ENCODE data around the gene IVD. TPM values are rescaled to one million over a fixed set of nuclear protein-coding genes. Genes with fewer than 3 reads are reported as not detected.

IVD gene
- total RNA-seq, 1 donor from 2014 or later = 86.6 TPM

DNA sequence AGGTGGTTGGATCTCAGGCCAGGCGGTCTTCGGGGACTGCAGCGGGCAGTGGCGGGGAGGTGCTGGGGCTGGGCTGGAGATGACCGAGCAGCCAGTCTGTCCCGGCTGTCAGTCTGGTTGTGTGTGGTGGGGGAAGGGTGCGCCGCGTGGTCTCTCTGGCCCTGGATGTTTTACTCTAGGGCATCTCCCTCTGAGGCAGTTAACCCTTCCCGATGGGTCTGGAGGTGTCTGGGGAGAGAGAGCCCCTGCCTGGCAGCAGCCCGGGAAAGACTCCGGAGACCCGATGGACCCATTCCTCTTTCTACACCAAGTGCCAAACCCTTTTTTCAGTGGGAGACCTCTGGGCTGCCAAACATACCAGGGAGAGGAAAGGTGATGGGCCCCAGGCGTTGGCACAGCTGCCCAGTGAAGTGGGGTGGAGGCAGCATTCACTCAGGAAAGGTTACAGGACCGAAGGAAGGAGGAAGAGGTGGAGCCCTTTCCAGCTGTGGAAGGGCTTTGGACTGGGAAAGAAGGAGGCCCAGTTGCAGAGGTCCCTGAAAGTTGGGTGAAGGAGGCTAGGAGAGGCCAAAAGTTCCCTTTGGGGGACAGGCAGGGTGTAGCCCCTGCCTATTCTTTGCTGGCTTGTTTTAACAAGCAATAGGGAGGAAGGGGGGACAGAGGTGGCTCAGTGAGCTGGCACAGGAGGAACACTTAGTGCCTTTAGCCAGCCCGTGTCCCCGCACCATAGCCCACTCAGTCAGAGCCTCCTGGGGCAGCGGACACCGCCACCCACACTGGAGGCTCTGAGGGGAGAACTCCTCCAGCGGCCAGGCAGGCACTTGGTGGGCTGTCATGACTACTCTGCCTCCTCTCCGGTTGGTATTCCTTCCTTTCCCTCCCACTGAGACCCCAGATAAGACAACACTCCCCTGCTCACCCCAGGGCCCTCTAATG, 32.4 kb downstream of the IVD start:
- peak overlapping the region; percentile 68 for H3K4me3 Mint-ChIP-seq
- no peaks in the 10 kb centered on the region for H3K36me3 Mint-ChIP-seq
- DNase-seq (ENCODE audit: extremely low spot score, unreplicated experiment) = no peak
- no peaks in the 10 kb centered on the region for H3K9me3 Mint-ChIP-seq
- H3K27me3 Mint-ChIP-seq = peaks cover 80% of the 10 kb centered on the region
- peak overlapping the region; percentile 31 for H3K27ac Mint-ChIP-seq
- H3K4me1 Mint-ChIP-seq (ENCODE audit: unreplicated experiment) = peaks cover 16% of the 10 kb centered on the region
- TF ChIP-seq CTCF (conservative IDR thresholded peaks at IDR 0.05) = no peak

DNA sequence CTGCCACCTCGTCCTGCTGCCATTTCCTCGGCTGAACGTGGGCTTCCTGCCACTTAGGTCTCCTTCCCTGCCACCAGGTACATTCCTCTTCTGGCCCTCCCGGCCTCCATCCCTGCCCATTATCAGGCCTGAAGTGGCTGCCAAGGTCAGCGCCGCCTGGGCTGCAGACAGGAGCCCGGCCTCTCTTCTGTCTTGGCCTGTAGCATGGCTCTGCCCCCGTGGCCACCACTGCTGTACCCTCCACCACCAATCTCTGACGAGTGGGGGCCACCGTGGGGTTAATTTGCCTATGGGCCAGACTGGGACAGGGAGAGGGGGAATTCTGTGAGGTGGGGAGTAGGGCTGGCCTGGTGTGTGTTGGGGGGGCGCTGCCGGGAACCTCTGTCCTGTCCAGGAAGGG, 33.1 kb downstream of the IVD start:
- H3K9me3 Mint-ChIP-seq = no peaks in the 10 kb centered on the region
- DNase-seq (ENCODE audit: extremely low spot score, unreplicated experiment) = no peak
- no peaks in the 10 kb centered on the region for H3K36me3 Mint-ChIP-seq
- peak overlapping the region; percentile 31 for H3K27ac Mint-ChIP-seq
- H3K4me3 Mint-ChIP-seq = peak overlapping the region; percentile 68
- peaks cover 80% of the 10 kb centered on the region for H3K27me3 Mint-ChIP-seq
- TF ChIP-seq CTCF (conservative IDR thresholded peaks at IDR 0.05) = no peak
- H3K4me1 Mint-ChIP-seq (ENCODE audit: unreplicated experiment) = peaks cover 23% of the 10 kb centered on the region

- Mint-ChIP-seq H3K27ac (peak overlapping the region; percentile 97), H3K4me1 (ENCODE audit: unreplicated experiment) (peaks cover 31% of the 10 kb centered on the region), H3K9me3 (no peaks in the 10 kb centered on the region), H3K27me3 (peaks cover 79% of the 10 kb centered on the region), H3K4me3 (peak overlapping the region; percentile 99), H3K36me3 (no peaks in the 10 kb centered on the region)
- TF ChIP-seq CTCF (conservative IDR thresholded peaks at IDR 0.05) = no peak
- DNase-seq (ENCODE audit: extremely low spot score, unreplicated experiment) = no peak
These were observed 33.9 kb downstream of the IVD start for GRCh38 chr15:40439461-40439959.

DNA sequence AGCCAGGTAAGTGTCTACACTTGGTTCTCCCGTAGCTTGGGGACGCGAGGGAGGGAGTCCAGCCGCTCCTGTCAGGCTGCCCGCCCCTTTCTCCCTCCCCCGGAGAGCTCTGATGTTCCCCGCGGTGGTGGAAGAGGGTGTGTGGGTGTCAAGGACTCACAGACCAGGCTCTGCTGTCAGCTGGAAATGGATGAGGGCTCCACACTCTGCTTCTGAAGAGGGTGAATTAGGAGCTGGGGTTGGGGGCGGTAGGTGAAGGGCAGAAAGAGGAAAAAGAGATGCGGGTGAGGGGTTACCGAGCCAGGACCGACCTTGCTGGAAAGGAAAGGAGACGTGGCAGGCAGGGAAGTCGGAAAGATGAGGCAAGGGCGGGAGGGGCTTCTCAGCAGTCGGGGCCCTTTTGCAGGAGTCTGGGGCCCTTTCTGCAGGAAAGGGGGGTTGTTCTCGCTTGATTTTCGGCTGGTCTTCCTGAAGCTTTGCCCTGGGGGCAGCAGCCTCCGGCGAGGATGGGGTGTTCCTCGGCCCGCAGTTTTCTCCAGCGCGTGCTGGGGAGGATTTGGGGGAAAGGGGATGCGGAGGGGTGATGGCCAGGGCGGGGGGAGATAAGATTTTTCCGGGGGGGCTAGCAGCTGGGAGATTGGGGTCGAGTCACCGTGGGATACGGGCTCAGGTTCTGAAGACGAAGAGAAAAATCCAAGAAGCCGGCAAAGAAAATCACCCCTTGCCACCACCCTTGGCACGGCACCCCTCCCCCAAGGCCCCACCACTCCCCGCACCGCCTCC, 34.6 kb downstream of the IVD start:
- Mint-ChIP-seq H3K27me3 (peaks cover 72% of the 10 kb centered on the region), H3K27ac (peak overlapping the region; percentile 97), H3K9me3 (no peaks in the 10 kb centered on the region), H3K36me3 (no peaks in the 10 kb centered on the region), H3K4me3 (peak overlapping the region; percentile 99), H3K4me1 (ENCODE audit: unreplicated experiment) (peaks cover 38% of the 10 kb centered on the region)
- no peak for DNase-seq (ENCODE audit: extremely low spot score, unreplicated experiment)
- TF ChIP-seq CTCF (conservative IDR thresholded peaks at IDR 0.05) = peak; percentile 16

- DNase-seq (ENCODE audit: extremely low spot score, unreplicated experiment) = peak; percentile 98
- Mint-ChIP-seq H3K4me1 (ENCODE audit: unreplicated experiment) (peaks cover 40% of the 10 kb centered on the region), H3K27ac (peak within 1 kb of the TSS; percentile 97), H3K9me3 (no peaks in the 10 kb centered on the region), H3K4me3 (peak within 1 kb of the TSS; percentile 99), H3K36me3 (no peaks in the 10 kb centered on the region), H3K27me3 (peaks cover 64% of the 10 kb centered on the region)
- TF ChIP-seq CTCF (conservative IDR thresholded peaks at IDR 0.05) = no peak
These were observed 35.4 kb downstream of the IVD start, which contains the start of gene BAHD1 for GRCh38 chr15:40440743-40441564. TSS of gene BAHD1 (plus strand) at chr15:40440953. CDS start at chr15:40458465, 17,512 bp downstream.
